Mesenchymal stem cell (in vitro differentiated cells and primary cell): ENCODE data around the gene PNRC1.

Experiments
- DNase-seq: peaks from one replicate; pipeline ENCODE4 v3.0.0-alpha.2; 2013
- H2AFZ ChIP-seq: one replicate; pipeline ENCODE4 v1.6.1; 2013; ENCODE audit warnings: low read depth, mild to moderate bottlenecking, control low read depth, inconsistent platforms, low read length, moderate library complexity
- H2AK5ac ChIP-seq: 2 replicates; pipeline ENCODE4 v1.6.1; 2013; ENCODE audit warnings: low read length, moderate library complexity, mild to moderate bottlenecking, inconsistent platforms; ENCODE audit not compliant: severe bottlenecking
- H2BK120ac ChIP-seq: one replicate; pipeline ENCODE4 v1.6.1; 2013; ENCODE audit warnings: low read depth, mild to moderate bottlenecking, inconsistent platforms, low read length, moderate library complexity
- H2BK12ac ChIP-seq, 2 experiments: one replicate each; pipeline ENCODE4 v1.6.1; 2013; ENCODE audit warnings: inconsistent platforms in 2 of 2, low read length in 2 of 2, mild to moderate bottlenecking in 2 of 2, moderate library complexity in 2 of 2, control low read depth in 1 of 2
- H2BK15ac ChIP-seq: one replicate; pipeline ENCODE4 v1.6.1; 2013; ENCODE audit warnings: mild to moderate bottlenecking, low read depth, inconsistent platforms; ENCODE audit not compliant: poor library complexity, severe bottlenecking
- H2BK5ac ChIP-seq: 2 replicates; pipeline ENCODE4 v1.6.1; 2013; ENCODE audit warnings: low read depth, mild to moderate bottlenecking, low read length, control low read depth, inconsistent platforms; ENCODE audit not compliant: poor library complexity, severe bottlenecking
- H3K14ac ChIP-seq, 2 experiments: one replicate each; pipeline ENCODE4 v1.6.1; 2013; ENCODE audit warnings: inconsistent platforms in 2 of 2, low read length in 2 of 2, control low read depth in 1 of 2, mild to moderate bottlenecking in 1 of 2, moderate library complexity in 1 of 2
- H3K18ac ChIP-seq, 2 experiments: one replicate each; pipeline ENCODE4 v1.6.1; 2013; ENCODE audit warnings: inconsistent platforms in 2 of 2, low read length in 2 of 2, control low read depth in 1 of 2, low read depth in 1 of 2, mild to moderate bottlenecking in 1 of 2
- H3K23ac ChIP-seq, 2 experiments: one replicate each; pipeline ENCODE4 v1.6.1; 2013; ENCODE audit warnings: inconsistent platforms in 2 of 2, low read length in 2 of 2, mild to moderate bottlenecking in 2 of 2, moderate library complexity in 2 of 2, control low read depth in 1 of 2
- H3K27ac ChIP-seq: 2 replicates; pipeline ENCODE4 v1.5.1; 2013; ENCODE audit warnings: mild to moderate bottlenecking, moderate library complexity, low read length, control low read depth, inconsistent platforms; ENCODE audit not compliant: poor library complexity, severe bottlenecking
- H3K27me3 ChIP-seq, 2 experiments: 2 replicates each; pipeline versions ENCODE4 v1.6.1 to v1.7.0; 2013; ENCODE audit warnings: low read length in 2 of 2, mild to moderate bottlenecking in 2 of 2, moderate library complexity in 2 of 2, control low read depth in 1 of 2, inconsistent platforms in 1 of 2; ENCODE audit not compliant: control insufficient read depth in 1 of 2, insufficient read depth in 1 of 2
- H3K36me3 ChIP-seq, 2 experiments: 2 replicates each; pipeline versions ENCODE4 v1.6.1 to v1.7.0; 2013; ENCODE audit warnings: low read length in 2 of 2, control low read depth in 1 of 2, inconsistent platforms in 1 of 2, low read depth in 1 of 2, mild to moderate bottlenecking in 1 of 2; ENCODE audit not compliant: insufficient read depth in 2 of 2, control insufficient read depth in 1 of 2
- H3K4ac ChIP-seq, 2 experiments: one replicate each; pipeline ENCODE4 v1.6.1; 2013; ENCODE audit warnings: inconsistent platforms in 2 of 2, low read length in 2 of 2, mild to moderate bottlenecking in 2 of 2, moderate library complexity in 2 of 2, control low read depth in 1 of 2, low read depth in 1 of 2
- H3K4me1 ChIP-seq: 2 replicates; pipeline ENCODE4 v1.6.1; 2013; ENCODE audit warnings: low read depth, low read length, control low read depth; ENCODE audit not compliant: control insufficient read depth, insufficient read depth
- H3K4me2 ChIP-seq: 2 replicates; pipeline ENCODE4 v1.6.1; 2013; ENCODE audit warnings: low read length, mild to moderate bottlenecking, inconsistent platforms; ENCODE audit not compliant: poor library complexity, severe bottlenecking
- H3K4me3 ChIP-seq, 2 experiments: 2 replicates each; pipeline versions ENCODE4 v1.5.1 to v1.7.0; 2013; ENCODE audit warnings: low read length in 2 of 2, mild to moderate bottlenecking in 2 of 2, control low read depth in 1 of 2, low read depth in 1 of 2; ENCODE audit not compliant: insufficient read depth in 1 of 2
- H3K79me1 ChIP-seq: replicated peaks from 2 replicates; pipeline ENCODE4 v1.6.1; 2013; ENCODE audit warnings: mild to moderate bottlenecking, control low read depth, low read length, inconsistent platforms; ENCODE audit not compliant: poor library complexity, severe bottlenecking
- H3K9ac ChIP-seq: 2 replicates; pipeline ENCODE4 v1.7.0; 2013; ENCODE audit warnings: mild to moderate bottlenecking, low read length, moderate library complexity
- H3K9me3 ChIP-seq: 2 replicates; pipeline ENCODE4 v1.7.0; 2013; ENCODE audit warnings: mild to moderate bottlenecking, low read length; ENCODE audit not compliant: control insufficient read depth
- H4K8ac ChIP-seq: one replicate; pipeline ENCODE4 v1.6.1; 2013; ENCODE audit warnings: inconsistent platforms, mild to moderate bottlenecking, low read length, moderate library complexity
- H4K91ac ChIP-seq: one replicate; pipeline ENCODE4 v1.6.1; 2013; ENCODE audit warnings: mild to moderate bottlenecking, low read length, inconsistent platforms
- WGBS: methylation state at CpG from one replicate; pipeline ENCODE4 v1.1.7; 2013; ENCODE audit warnings: mixed read lengths; 5-methylcytosine and 5-hydroxymethylcytosine counted together

Gene PNRC1

GRCh38 chr6:89111933-89112332, 31.4 kb downstream of the PNRC1 start:
- no peak overlapping the region for H3K9ac ChIP-seq
- H2BK120ac ChIP-seq, result no peak overlapping the region
- no peaks in the 10 kb centered on the region for H3K36me3 ChIP-seq
- H2BK12ac ChIP-seq, result no peak overlapping the region
- H4K91ac ChIP-seq, result no peak overlapping the region
- H3K4me1 ChIP-seq, result no peaks in the 10 kb centered on the region
- no peak overlapping the region for H2AK5ac ChIP-seq
- H3K9me3 ChIP-seq, result no peaks in the 10 kb centered on the region
- no peak overlapping the region for H4K8ac ChIP-seq
- WGBS, result 90% methylated on average over 8 of the region's 9 CpGs
- no peak overlapping the region for H3K27ac ChIP-seq
- no peak overlapping the region for H2AFZ ChIP-seq
- H2BK5ac ChIP-seq, result no peak overlapping the region
- H3K14ac ChIP-seq, result no peak overlapping the region
- no peak overlapping the region for H3K23ac ChIP-seq
- H2BK15ac ChIP-seq, result no peak overlapping the region
- H3K4ac ChIP-seq, result no peak overlapping the region
- H3K4me2 ChIP-seq, result no peak overlapping the region
- no peak for DNase-seq
- H3K27me3 ChIP-seq, result peaks cover 0 to 10% of the 10 kb centered on the region in 2 experiments
- H3K4me3 ChIP-seq, result no peak overlapping the region
- H3K79me1 ChIP-seq, result peaks cover 26% of the 10 kb centered on the region
- H3K18ac ChIP-seq, result no peak overlapping the region

GRCh38 chr6:89116702-89117101, 36.2 kb downstream of the PNRC1 start:
- Histone ChIP-seq H3K14ac (no peak overlapping the region), H3K18ac (no peak overlapping the region), H2BK12ac (no peak overlapping the region), H3K4me2 (peak overlapping the region; percentile 96), H3K23ac (no peak overlapping the region), H2AK5ac (no peak overlapping the region), H3K9me3 (no peaks in the 10 kb centered on the region), H4K91ac (no peak overlapping the region), H3K9ac (peak overlapping the region; percentile 69), H4K8ac (no peak overlapping the region), H3K4me1 (peaks cover 12% of the 10 kb centered on the region), H2BK15ac (no peak overlapping the region), H3K27ac (no peak overlapping the region), H3K4me3 (peak overlapping the region in 1 of 2 experiments; percentile 78), H3K27me3 (peaks cover 0 to 15% of the 10 kb centered on the region in 2 experiments), H2BK120ac (no peak overlapping the region), H3K4ac (no peak overlapping the region), H3K36me3 (peaks cover 0 to 4% of the 10 kb centered on the region in 2 experiments), H2BK5ac (no peak overlapping the region), H3K79me1 (peaks cover 11% of the 10 kb centered on the region), H2AFZ (no peak overlapping the region)
- 100% methylated on average over 2 of the region's 6 CpGs for WGBS
- no peak for DNase-seq

- peak within 1 kb of the TSS in 1 of 2 experiments; percentile 75 for H3K14ac ChIP-seq
- peaks cover 0 to 15% of the 10 kb centered on the region in 2 experiments for H3K27me3 ChIP-seq
- H3K9ac ChIP-seq, result peak within 1 kb of the TSS; percentile 69
- peak within 1 kb of the TSS; percentile 96 for H3K4me2 ChIP-seq
- peak within 1 kb of the TSS; percentile 19 for H2BK120ac ChIP-seq
- no peak within 1 kb of the TSS for H2BK15ac ChIP-seq
- H3K79me1 ChIP-seq, result peaks cover 9% of the 10 kb centered on the region
- H4K91ac ChIP-seq, result peak within 1 kb of the TSS; percentile 39
- no peak within 1 kb of the TSS for H2BK5ac ChIP-seq
- no peak within 1 kb of the TSS for H2AK5ac ChIP-seq
- H3K4ac ChIP-seq, result peak within 1 kb of the TSS in 1 of 2 experiments; percentile 41
- DNase-seq, result peak; percentile 29
- peak within 1 kb of the TSS; percentile 23 for H4K8ac ChIP-seq
- peaks cover 12% of the 10 kb centered on the region for H3K4me1 ChIP-seq
- H3K4me3 ChIP-seq, result peak within 1 kb of the TSS; percentile 78
- H3K27ac ChIP-seq, result no peak within 1 kb of the TSS
- under 1% methylated on average over 72 of the region's 106 CpGs for WGBS
- peak within 1 kb of the TSS in 1 of 2 experiments; percentile 87 for H3K18ac ChIP-seq
- H2AFZ ChIP-seq, result peak within 1 kb of the TSS; percentile 93
- H2BK12ac ChIP-seq, result peak within 1 kb of the TSS in 1 of 2 experiments; percentile 42
- no peaks in the 10 kb centered on the region for H3K9me3 ChIP-seq
- peaks cover 0 to 4% of the 10 kb centered on the region in 2 experiments for H3K36me3 ChIP-seq
- H3K23ac ChIP-seq, result peak within 1 kb of the TSS in 1 of 2 experiments; percentile 94
These were observed 36.9 kb downstream of the PNRC1 start, which contains the start of gene SRSF12 for GRCh38 chr6:89117211-89118108. TSS of gene SRSF12 (minus strand) at chr6:89118071. CDS start at chr6:89117887, 184 bp downstream.

GRCh38 chr6:89118931-89119330, 38.4 kb downstream of the PNRC1 start:
- peaks cover 12% of the 10 kb centered on the region for H3K4me1 ChIP-seq
- H3K4ac ChIP-seq, result no peak overlapping the region

More at GRCh38 chr6:89118931-89119330, 38.4 kb downstream of the PNRC1 start:
- Histone ChIP-seq H2AK5ac (no peak overlapping the region), H2BK5ac (no peak overlapping the region), H2BK120ac (no peak overlapping the region), H2AFZ (no peak overlapping the region), H4K91ac (no peak overlapping the region), H3K14ac (no peak overlapping the region), H2BK15ac (no peak overlapping the region), H3K4me2 (no peak overlapping the region), H3K27ac (no peak overlapping the region), H3K27me3 (peaks cover 0 to 15% of the 10 kb centered on the region in 2 experiments), H3K18ac (no peak overlapping the region), H3K9ac (no peak overlapping the region), H3K79me1 (peaks cover 7% of the 10 kb centered on the region), H3K4me3 (no peak overlapping the region), H3K36me3 (peaks cover 0 to 4% of the 10 kb centered on the region in 2 experiments), H3K9me3 (no peaks in the 10 kb centered on the region), H3K23ac (no peak overlapping the region), H2BK12ac (no peak overlapping the region), H4K8ac (no peak overlapping the region)
- 75% methylated on average over 7 of the region's 8 CpGs for WGBS
- no peak for DNase-seq
